ENCODE results near the gene OLFML1.

The OLFML1 gene

GRCh38 chr11:7532405-7533145, 47.3 kb downstream of the OLFML1 start:
- no peak for DNase-seq (ENCODE audit: low spot score)

GRCh38 chr11:7533199-7534041, 48.1 kb downstream of the OLFML1 start:
- DNase-seq (ENCODE audit: low spot score) = no peak

GRCh38 chr11:7534042-7534378, 48.7 kb downstream of the OLFML1 start:
- no peak for DNase-seq (ENCODE audit: low spot score)

- DNase-seq (ENCODE audit: low spot score) = no peak
Observed at GRCh38 chr11:7536100-7536499, 50.8 kb downstream of the OLFML1 start.

GRCh38 chr11:7537265-7537664, 52.0 kb downstream of the OLFML1 start:
- DNase-seq (ENCODE audit: low spot score) = no peak

GRCh38 chr11:7538031-7538430, 52.7 kb downstream of the OLFML1 start:
- no peak for DNase-seq (ENCODE audit: low spot score)

- DNase-seq (ENCODE audit: low spot score) = no peak
Observed at GRCh38 chr11:7538466-7539454, 53.5 kb downstream of the OLFML1 start.

- DNase-seq (ENCODE audit: low spot score) = no peak
Observed at GRCh38 chr11:7540830-7541555, 55.7 kb downstream of the OLFML1 start.

- no peak for DNase-seq (ENCODE audit: low spot score)
Observed at GRCh38 chr11:7543302-7543701, 58.0 kb downstream of the OLFML1 start.

GRCh38 chr11:7544021-7544420, 58.7 kb downstream of the OLFML1 start:
- no peak for DNase-seq (ENCODE audit: low spot score)

GRCh38 chr11:7545611-7546010, 60.3 kb downstream of the OLFML1 start:
- no peak for DNase-seq (ENCODE audit: low spot score)

- no peak for DNase-seq (ENCODE audit: low spot score)
Observed at GRCh38 chr11:7546324-7546791, 61.1 kb downstream of the OLFML1 start.

GRCh38 chr11:7547687-7548086, 62.4 kb downstream of the OLFML1 start:
- DNase-seq (ENCODE audit: low spot score) = no peak

- DNase-seq (ENCODE audit: low spot score) = peak; percentile 62
Observed at GRCh38 chr11:7548659-7549274, 63.5 kb downstream of the OLFML1 start.

GRCh38 chr11:7549681-7550080, 64.4 kb downstream of the OLFML1 start:
- DNase-seq (ENCODE audit: low spot score) = no peak

GRCh38 chr11:7551571-7551970, 66.3 kb downstream of the OLFML1 start:
- DNase-seq (ENCODE audit: low spot score) = no peak

GRCh38 chr11:7552666-7553065, 67.4 kb downstream of the OLFML1 start:
- no peak for DNase-seq (ENCODE audit: low spot score)

- DNase-seq (ENCODE audit: low spot score) = no peak
Observed at GRCh38 chr11:7555052-7555699, 69.9 kb downstream of the OLFML1 start.

- no peak for DNase-seq (ENCODE audit: low spot score)
Observed at GRCh38 chr11:7558046-7558445, 72.7 kb downstream of the OLFML1 start.

Data from ecto neural progenitor cell (in vitro differentiated cells).